NOMO-1 (cell line): ENCODE results near the gene ATL3.
"Not testable (repeated sequence)": the region's sequence is repeated elsewhere in the genome, so short reads cannot be mapped to it uniquely, and the experiment has no call there.

ENCODE experiments used
- DNase-seq, 2 experiments: peaks; one replicate each; lab custom pipeline; 2025; ENCODE audit not compliant: unreplicated experiment in 2 of 2; lab: John Stamatoyannopoulos, UW

The ATL3 gene

DNA sequence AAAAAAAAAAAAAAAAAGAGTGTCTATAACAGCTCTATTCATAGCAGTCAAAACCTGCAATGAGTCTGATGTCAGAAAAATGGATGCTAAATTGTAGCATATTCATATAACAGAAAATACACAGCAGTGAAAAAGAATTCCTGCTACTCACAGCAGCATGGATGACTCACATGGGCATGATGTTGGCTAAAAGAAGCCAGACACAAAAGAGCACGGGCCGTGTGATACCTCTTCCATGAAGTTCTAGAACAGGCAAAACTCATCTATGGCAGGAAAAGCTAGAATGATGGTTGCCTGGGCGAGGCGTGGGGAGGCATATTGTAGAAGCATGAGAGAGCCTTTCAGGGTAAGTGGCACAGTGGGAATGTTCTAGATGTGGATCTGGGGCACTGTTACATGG, 75.9 kb downstream of the ATL3 start:
- no peak for DNase-seq

DNA sequence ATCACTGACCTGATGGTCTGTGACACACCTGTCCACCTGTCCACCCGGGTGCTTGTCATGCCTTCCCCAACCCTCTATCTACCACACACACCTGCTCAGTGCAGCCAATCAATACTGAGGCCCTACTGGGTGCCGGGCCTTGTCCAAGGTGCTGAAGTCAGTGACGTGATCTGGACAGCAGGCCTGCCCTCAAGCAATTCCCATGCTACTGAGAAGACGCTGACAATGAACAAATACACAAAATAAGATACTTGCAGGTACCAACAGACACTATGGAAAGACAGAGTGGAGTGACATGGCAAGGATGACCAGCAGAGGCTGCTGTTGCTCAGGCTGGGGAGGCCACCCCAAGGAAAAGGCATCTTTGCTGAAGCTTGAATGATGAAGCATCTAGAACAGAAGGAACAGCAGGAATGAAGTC, 78.2 kb downstream of the ATL3 start:
- DNase-seq = no peak

- no peak for DNase-seq
Observed at GRCh38 chr11:63590024-63590788, 81.0 kb downstream of the ATL3 start.

- no peak for DNase-seq
Observed at GRCh38 chr11:63589000-63589399, 82.2 kb downstream of the ATL3 start.

DNA sequence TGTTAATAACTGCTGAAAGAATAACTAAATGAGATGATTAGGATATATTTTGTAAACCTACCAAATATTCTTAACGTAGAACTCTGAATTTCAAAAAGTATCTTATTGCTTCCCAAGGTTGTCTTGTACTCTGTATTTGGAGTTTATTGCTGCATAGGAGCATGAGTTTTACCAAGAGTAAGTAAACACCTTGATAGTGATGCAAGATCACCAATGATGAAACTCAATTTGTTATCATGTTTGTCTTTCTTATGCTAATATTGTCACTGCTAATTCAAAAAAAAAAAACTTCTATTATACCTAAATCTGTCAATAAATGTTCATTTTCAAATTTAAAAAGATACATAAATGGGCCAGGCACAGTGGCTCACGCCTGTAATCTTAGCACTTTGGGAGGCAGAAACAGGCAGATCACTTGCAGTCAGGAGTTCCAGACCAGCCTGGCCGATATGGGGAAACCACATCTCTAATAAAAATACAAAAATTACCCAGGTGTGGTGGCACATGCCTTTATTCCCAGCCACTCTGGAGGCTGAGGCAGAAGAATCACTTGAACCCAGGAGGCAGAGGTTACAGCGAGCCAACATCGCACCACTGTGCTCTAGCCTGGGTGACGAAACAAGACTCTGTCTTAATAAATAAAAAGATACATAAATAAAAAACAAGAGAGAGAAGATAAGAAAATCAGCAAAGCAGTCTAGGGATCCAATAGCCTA, 84.6 kb downstream of the ATL3 start:
- no peak for DNase-seq

- no peak for DNase-seq
Observed at GRCh38 chr11:63583357-63583677, 87.9 kb downstream of the ATL3 start.

DNA sequence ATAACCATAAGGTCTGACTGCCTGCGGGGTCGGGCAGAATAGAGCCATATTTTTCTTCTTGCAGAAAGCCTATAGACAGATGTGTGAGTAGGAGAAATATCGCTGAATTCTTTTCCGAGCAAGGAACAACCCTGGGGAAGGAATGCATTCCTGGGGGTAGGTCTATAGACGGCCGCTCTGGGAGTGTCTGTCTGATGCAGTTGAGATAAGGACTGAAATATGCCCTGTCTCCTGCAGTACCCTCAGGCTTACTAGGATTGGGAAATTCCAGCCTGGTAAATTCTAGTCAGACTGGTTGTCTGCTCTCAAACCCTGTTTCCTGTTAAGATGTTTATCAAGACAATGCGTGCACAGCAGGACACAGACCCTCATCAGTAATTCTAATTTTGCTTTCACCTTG, 90.0 kb downstream of the ATL3 start:
- not testable (repeated sequence) for DNase-seq

DNA sequence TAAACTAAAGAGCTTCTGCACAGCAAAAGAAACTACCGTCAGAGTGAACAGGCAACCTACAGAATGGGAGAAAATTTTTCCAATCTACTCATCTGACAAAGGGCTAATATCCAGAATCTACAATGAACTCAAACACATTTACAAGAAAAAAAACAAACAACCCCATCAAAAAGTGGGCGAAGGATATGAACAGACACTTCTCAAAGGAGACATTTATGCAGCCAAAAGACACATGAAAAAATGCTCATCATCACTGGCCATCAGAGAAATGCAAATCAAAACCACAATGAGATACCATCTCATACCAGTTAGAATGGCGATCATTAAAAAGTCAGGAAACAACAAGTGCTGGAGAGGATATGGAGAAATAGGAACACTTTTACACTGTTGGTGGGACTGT, 92.3 kb downstream of the ATL3 start:
- not testable (repeated sequence) for DNase-seq

DNA sequence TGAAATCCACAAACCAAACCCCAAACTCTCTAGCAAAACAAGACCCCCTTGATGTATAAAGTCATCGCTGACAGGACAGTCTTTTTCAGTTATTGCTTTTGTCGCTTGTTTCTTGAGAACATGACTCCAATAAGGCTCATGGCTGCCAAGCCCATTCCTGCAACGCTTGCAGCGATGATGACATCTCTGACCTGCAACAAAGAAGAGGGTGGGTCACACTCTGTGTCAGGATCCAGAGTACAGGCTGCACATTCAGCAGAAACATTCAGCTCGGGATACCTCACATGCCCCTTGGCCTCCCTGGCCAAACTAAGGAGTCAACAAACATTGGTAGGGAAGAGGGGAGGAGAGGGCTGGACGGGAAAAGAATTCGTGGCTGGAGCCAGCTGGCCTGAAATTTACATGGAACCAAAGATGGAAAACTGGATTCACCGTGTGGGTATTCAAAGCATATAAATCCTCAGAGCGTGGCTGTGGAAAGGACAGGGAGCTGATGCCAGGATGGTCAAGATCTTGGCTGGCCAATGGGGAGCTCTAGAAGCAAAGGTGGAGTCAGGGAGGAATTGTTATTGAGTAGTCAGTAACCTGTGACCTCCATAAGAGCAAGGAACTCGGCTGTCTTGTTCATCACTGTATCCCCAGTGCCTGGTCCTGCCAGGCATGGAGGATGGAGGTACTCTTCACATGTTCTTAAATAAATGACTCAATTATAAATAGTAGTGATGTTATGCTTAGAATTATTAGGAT, 96.1 kb downstream of the ATL3 start:
- DNase-seq = no peak
